WTC11 (cell line): ENCODE results near the gene ACP5. TPM values are rescaled to one million over a fixed set of nuclear protein-coding genes. Genes with fewer than 3 reads are reported as not detected.
A peak's percentile ranks its signal among the peaks of the same experiment; 100 is the strongest.

Experiments used
- ATAC-seq: fragments of 200-7000 bp; cut with Tn5 transposase; 2 replicates; pipeline ENCODE4 v1.10.0; 2021; ENCODE audit warnings: mild to moderate bottlenecking, moderate library complexity
- CTCF ChIA-PET: fragments of 300-600 bp; sonication (Branson Sonifier 250); formaldehyde crosslinking; loops from one replicate; lab custom pipeline; 2021; ENCODE audit warnings: antibody characterized with exemption; lab: Charles Lee
- POLR2A ChIA-PET: fragments of 350-600 bp; sonication (Branson Sonifier 250); formaldehyde crosslinking; loops from one replicate; lab custom pipeline; 2021; ENCODE audit warnings: antibody characterized with exemption; lab: Charles Lee
- DNase-seq: peaks from one replicate; pipeline ENCODE4 v3.0.0; 2021; ENCODE audit warnings: low spot score
- H3K27ac Mint-ChIP-seq: 2 replicates; pipeline ENCODE4 v1.8.0; 2021; ENCODE audit warnings: mixed read lengths
- H3K27me3 Mint-ChIP-seq: 2 replicates; pipeline ENCODE4 v1.8.0; 2021; ENCODE audit warnings: low read depth, mild to moderate bottlenecking, moderate library complexity, mixed read lengths
- H3K36me3 Mint-ChIP-seq: 2 replicates; pipeline ENCODE4 v1.8.0; 2021; ENCODE audit warnings: mixed read lengths
- H3K4me1 Mint-ChIP-seq: 2 replicates; pipeline ENCODE4 v1.8.0; 2022; ENCODE audit warnings: mixed read lengths
- H3K4me3 Mint-ChIP-seq: 2 replicates; pipeline ENCODE4 v1.8.0; 2021; ENCODE audit warnings: mild to moderate bottlenecking, moderate library complexity, mixed read lengths
- H3K9me3 Mint-ChIP-seq: 2 replicates; pipeline ENCODE4 v1.8.0; 2021; ENCODE audit warnings: mixed read lengths
- CBFB ChIP-seq: sonication (generic); formaldehyde crosslinking; IDR thresholded peaks from 2 replicates; pipeline ENCODE4 v1.8.1; 2022; ENCODE audit warnings: mild to moderate bottlenecking, low read depth, missing genetic modification reagents
- CREM ChIP-seq: sonication (generic); formaldehyde crosslinking; IDR thresholded peaks from 2 replicates; pipeline ENCODE4 v1.8.1; 2022; ENCODE audit warnings: mild to moderate bottlenecking, missing genetic modification reagents, moderate library complexity
- ELF4 ChIP-seq: sonication (generic); formaldehyde crosslinking; IDR thresholded peaks from 2 replicates; pipeline ENCODE4 v1.8.1; 2022; ENCODE audit warnings: low read depth, mild to moderate bottlenecking, moderate library complexity, missing genetic modification reagents
- ETV6 ChIP-seq: sonication (generic); formaldehyde crosslinking; IDR thresholded peaks from 2 replicates; pipeline ENCODE4 v1.8.1; 2022; ENCODE audit warnings: mild to moderate bottlenecking, missing genetic modification reagents
- FOXJ3 ChIP-seq: sonication (generic); formaldehyde crosslinking; IDR thresholded peaks from 2 replicates; pipeline ENCODE4 v1.9.0; 2021; ENCODE audit warnings: missing genetic modification reagents, mild to moderate bottlenecking, borderline replicate concordance
- GTF2I ChIP-seq: fragments of 250-450 bp; sonication (Bioruptor Pico); conservative IDR thresholded peaks from 2 replicates; pipeline ENCODE4 v1.4.0; 2021; ENCODE audit warnings: mild to moderate bottlenecking
- HMGA2 ChIP-seq: fragments of 250-450 bp; sonication (Bioruptor Pico); IDR thresholded peaks from 2 replicates; pipeline ENCODE4 v1.4.0; 2021; ENCODE audit warnings: mild to moderate bottlenecking, moderate library complexity
- HMGXB4 ChIP-seq: sonication (generic); formaldehyde crosslinking; IDR thresholded peaks from 2 replicates; pipeline ENCODE4 v1.8.1; 2023; ENCODE audit warnings: mild to moderate bottlenecking, moderate library complexity, missing genetic modification reagents
- JAZF1 ChIP-seq: fragments of 250-450 bp; sonication (Bioruptor Pico); IDR thresholded peaks from 2 replicates; pipeline ENCODE4 v1.9.0; 2021; ENCODE audit warnings: moderate library complexity, mild to moderate bottlenecking, inconsistent platforms
- KAT7 ChIP-seq: sonication (generic); formaldehyde crosslinking; IDR thresholded peaks from 2 replicates; pipeline ENCODE4 v1.8.1; 2023; ENCODE audit warnings: missing genetic modification reagents, mild to moderate bottlenecking, borderline replicate concordance
- NR3C1 ChIP-seq: sonication (generic); formaldehyde crosslinking; conservative IDR thresholded peaks from 2 replicates; pipeline ENCODE4 v1.8.1; 2023; ENCODE audit warnings: low read depth, mild to moderate bottlenecking, missing genetic modification reagents
- SP1 ChIP-seq: sonication (generic); formaldehyde crosslinking; conservative IDR thresholded peaks from 2 replicates; pipeline ENCODE4 v1.8.1; 2022; ENCODE audit warnings: missing genetic modification reagents
- STAT6 ChIP-seq: sonication (generic); formaldehyde crosslinking; conservative IDR thresholded peaks from 2 replicates; pipeline ENCODE4 v1.8.1; 2023; ENCODE audit warnings: mild to moderate bottlenecking, low read depth, missing genetic modification reagents, moderate library complexity
- TEAD1 ChIP-seq: sonication (generic); formaldehyde crosslinking; IDR thresholded peaks from 2 replicates; pipeline ENCODE4 v1.8.0; 2022; ENCODE audit warnings: mild to moderate bottlenecking, missing genetic modification reagents
- USF1 ChIP-seq: sonication (generic); formaldehyde crosslinking; IDR thresholded peaks from 2 replicates; pipeline ENCODE4 v1.8.0; 2022; ENCODE audit warnings: mild to moderate bottlenecking, missing genetic modification reagents
- ZBTB21 ChIP-seq: sonication (generic); formaldehyde crosslinking; IDR thresholded peaks from 2 replicates; pipeline ENCODE4 v1.8.1; 2023; ENCODE audit warnings: mild to moderate bottlenecking, missing genetic modification reagents, borderline replicate concordance
- ZMAT4 ChIP-seq: fragments of 250-450 bp; sonication (Bioruptor Pico); IDR thresholded peaks from 2 replicates; pipeline ENCODE4 v1.9.0; 2021; ENCODE audit warnings: mild to moderate bottlenecking
- ZNF121 ChIP-seq: sonication (generic); formaldehyde crosslinking; IDR thresholded peaks from 2 replicates; pipeline ENCODE4 v1.8.0; 2023; ENCODE audit warnings: missing genetic modification reagents
- ZNF263 ChIP-seq: sonication (generic); formaldehyde crosslinking; IDR thresholded peaks from 2 replicates; pipeline ENCODE4 v1.8.1; 2022; ENCODE audit warnings: low read depth, mild to moderate bottlenecking, moderate library complexity, missing genetic modification reagents
- ZNF396 ChIP-seq: fragments of 250-450 bp; sonication (Bioruptor Pico); IDR thresholded peaks from 2 replicates; pipeline ENCODE4 v1.8.0; 2021; ENCODE audit warnings: mild to moderate bottlenecking, moderate library complexity, borderline replicate concordance
- ZNF671 ChIP-seq: fragments of 250-450 bp; sonication (Bioruptor Pico); IDR thresholded peaks from 2 replicates; pipeline ENCODE4 v1.8.0; 2021; ENCODE audit warnings: mild to moderate bottlenecking
- total RNA-seq: library from RNA; stranded (reverse); gene quantifications from 3 replicates; pipeline ENCODE4 v1.2.3, GENCODE V29; 2021
- TF ChIP-seq, protein P1 (sequence below): sonication (generic); formaldehyde crosslinking; IDR thresholded peaks from 2 replicates; pipeline ENCODE4 v1.8.1; 2022; ENCODE audit warnings: low read depth, mild to moderate bottlenecking, moderate library complexity, missing genetic modification reagents, borderline replicate concordance
- TF ChIP-seq, protein P2 (sequence below): fragments of 250-450 bp; sonication (Bioruptor Pico); IDR thresholded peaks from 2 replicates; pipeline ENCODE4 v1.9.0; 2021; ENCODE audit warnings: moderate library complexity, mild to moderate bottlenecking, inconsistent platforms, borderline replicate concordance
- TF ChIP-seq, protein P3 (sequence below): sonication (generic); formaldehyde crosslinking; IDR thresholded peaks from 2 replicates; pipeline ENCODE4 v1.8.1; 2022; ENCODE audit warnings: missing genetic modification reagents, borderline replicate concordance

Gene ACP5
- total RNA-seq, 1 experiment from 2014 or later = 8.6 TPM

DNA sequence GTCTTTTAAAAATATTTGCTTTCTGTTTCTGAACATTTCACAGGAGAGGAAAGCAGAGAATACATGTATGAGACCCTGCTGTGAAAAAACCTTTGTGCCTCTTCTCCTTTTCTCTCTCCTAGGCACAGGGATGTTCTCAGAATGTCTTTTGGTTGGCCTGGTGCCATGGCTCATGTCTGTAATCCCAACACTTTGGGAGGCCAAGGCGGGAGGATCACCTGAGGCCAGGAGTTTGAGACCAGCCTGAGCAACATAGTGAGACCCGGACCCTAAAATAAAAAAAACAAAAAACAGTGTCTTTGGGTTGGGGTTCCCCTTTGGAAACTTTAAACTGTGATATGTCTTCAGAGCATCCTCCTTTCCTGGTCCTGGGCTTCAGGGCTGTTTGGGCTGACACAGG is 21.3 kb upstream of the ACP5 start:
- ChIA-PET CTCF (no interaction called here), POLR2A (no interaction called here)
- H3K9me3 Mint-ChIP-seq = no peaks in the 10 kb centered on the region
- peak overlapping the region; percentile 67 for H3K4me3 Mint-ChIP-seq
- no peaks in the 10 kb centered on the region for H3K27me3 Mint-ChIP-seq
- TF ChIP-seq GTF2I = no peak
- TF ChIP-seq, protein P1, sequence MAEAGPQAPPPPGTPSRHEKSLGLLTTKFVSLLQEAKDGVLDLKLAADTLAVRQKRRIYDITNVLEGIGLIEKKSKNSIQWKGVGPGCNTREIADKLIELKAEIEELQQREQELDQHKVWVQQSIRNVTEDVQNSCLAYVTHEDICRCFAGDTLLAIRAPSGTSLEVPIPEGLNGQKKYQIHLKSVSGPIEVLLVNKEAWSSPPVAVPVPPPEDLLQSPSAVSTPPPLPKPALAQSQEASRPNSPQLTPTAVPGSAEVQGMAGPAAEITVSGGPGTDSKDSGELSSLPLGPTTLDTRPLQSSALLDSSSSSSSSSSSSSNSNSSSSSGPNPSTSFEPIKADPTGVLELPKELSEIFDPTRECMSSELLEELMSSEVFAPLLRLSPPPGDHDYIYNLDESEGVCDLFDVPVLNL (CRISPR knock-in tag) = no peak
- TF ChIP-seq ZNF396 (CRISPR knock-in tag) = no peak
- no peak for TF ChIP-seq HMGXB4 (CRISPR knock-in tag)
- TF ChIP-seq KAT7 (CRISPR knock-in tag) = no peak
- no peak for TF ChIP-seq TEAD1 (CRISPR knock-in tag)
- TF ChIP-seq ELF4 = no peak
- no peak for TF ChIP-seq CBFB
- TF ChIP-seq ETV6 (CRISPR knock-in tag) = no peak
- no peak for TF ChIP-seq USF1
- TF ChIP-seq ZNF263 (CRISPR knock-in tag) = no peak
- no peak for TF ChIP-seq SP1 (CRISPR knock-in tag)
- TF ChIP-seq, protein P2, sequence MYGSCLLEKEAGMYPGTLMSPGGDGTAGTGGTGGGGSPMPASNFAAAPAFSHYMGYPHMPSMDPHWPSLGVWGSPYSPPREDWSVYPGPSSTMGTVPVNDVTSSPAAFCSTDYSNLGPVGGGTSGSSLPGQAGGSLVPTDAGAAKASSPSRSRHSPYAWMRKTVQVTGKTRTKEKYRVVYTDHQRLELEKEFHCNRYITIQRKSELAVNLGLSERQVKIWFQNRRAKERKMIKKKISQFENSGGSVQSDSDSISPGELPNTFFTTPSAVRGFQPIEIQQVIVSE (CRISPR knock-in tag) = no peak
- TF ChIP-seq, protein P3, sequence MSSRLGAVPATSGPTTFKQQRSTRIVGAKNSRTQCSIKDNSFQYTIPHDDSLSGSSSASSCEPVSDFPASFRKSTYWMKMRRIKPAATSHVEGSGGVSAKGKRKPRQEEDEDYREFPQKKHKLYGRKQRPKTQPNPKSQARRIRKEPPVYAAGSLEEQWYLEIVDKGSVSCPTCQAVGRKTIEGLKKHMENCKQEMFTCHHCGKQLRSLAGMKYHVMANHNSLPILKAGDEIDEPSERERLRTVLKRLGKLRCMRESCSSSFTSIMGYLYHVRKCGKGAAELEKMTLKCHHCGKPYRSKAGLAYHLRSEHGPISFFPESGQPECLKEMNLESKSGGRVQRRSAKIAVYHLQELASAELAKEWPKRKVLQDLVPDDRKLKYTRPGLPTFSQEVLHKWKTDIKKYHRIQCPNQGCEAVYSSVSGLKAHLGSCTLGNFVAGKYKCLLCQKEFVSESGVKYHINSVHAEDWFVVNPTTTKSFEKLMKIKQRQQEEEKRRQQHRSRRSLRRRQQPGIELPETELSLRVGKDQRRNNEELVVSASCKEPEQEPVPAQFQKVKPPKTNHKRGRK (CRISPR knock-in tag) = no peak
- no peak for TF ChIP-seq ZBTB21 (CRISPR knock-in tag)
- no peak for TF ChIP-seq ZNF671 (CRISPR knock-in tag)
- TF ChIP-seq JAZF1 (CRISPR knock-in tag) = no peak
- no peak for ATAC-seq
- H3K27ac Mint-ChIP-seq = peak overlapping the region; percentile 57
- peaks cover 32% of the 10 kb centered on the region for H3K36me3 Mint-ChIP-seq
- no peak for DNase-seq
- H3K4me1 Mint-ChIP-seq = peaks cover 25% of the 10 kb centered on the region

- Mint-ChIP-seq H3K9me3 (no peaks in the 10 kb centered on the region), H3K4me3 (peak overlapping the region; percentile 96), H3K4me1 (peaks cover 25% of the 10 kb centered on the region), H3K36me3 (peaks cover 28% of the 10 kb centered on the region), H3K27me3 (no peaks in the 10 kb centered on the region), H3K27ac (peak overlapping the region; percentile 97)
- ATAC-seq (no peak), DNase-seq (no peak)
- ChIA-PET POLR2A (interaction anchor here (0.7 kb wide), 1 partner anchor 40 kb away, joined by 3 read pairs; no protein-coding TSS in a partner anchor), CTCF (interaction anchor here (0.8 to 1.2 kb wide), 4 partner anchors 15 to 163 kb away, joined by 3 to 4 read pairs (median 4); partner anchors contain the start of genes ODAD3 and PRKCSH)
- TF ChIP-seq STAT6 (CRISPR knock-in tag) (no peak), ZNF121 (CRISPR knock-in tag) (no peak), ETV6 (CRISPR knock-in tag) (no peak), USF1 (no peak), FOXJ3 (no peak), NR3C1 (CRISPR knock-in tag) (no peak), HMGA2 (CRISPR knock-in tag) (no peak), ZMAT4 (CRISPR knock-in tag) (no peak), CREM (CRISPR knock-in tag) (no peak)
Observed at GRCh38 chr19:11598103-11598483, 20.6 kb upstream of the ACP5 start.
